HG03175 (cell line): Measurements from ENCODE around the gene YBX1.
"Not testable (repeated sequence)": the region's sequence is repeated elsewhere in the genome, so short reads cannot be mapped to it uniquely, and the experiment has no call there.

ENCODE experiments used
- ATAC-seq: cut with Tn5 transposase; IDR thresholded peaks from one replicate; pipeline ENCODE4 v1.9.1; 2021; ENCODE audit warnings: mild to moderate bottlenecking, moderate library complexity; ENCODE audit not compliant: unreplicated experiment

The YBX1 gene

DNA sequence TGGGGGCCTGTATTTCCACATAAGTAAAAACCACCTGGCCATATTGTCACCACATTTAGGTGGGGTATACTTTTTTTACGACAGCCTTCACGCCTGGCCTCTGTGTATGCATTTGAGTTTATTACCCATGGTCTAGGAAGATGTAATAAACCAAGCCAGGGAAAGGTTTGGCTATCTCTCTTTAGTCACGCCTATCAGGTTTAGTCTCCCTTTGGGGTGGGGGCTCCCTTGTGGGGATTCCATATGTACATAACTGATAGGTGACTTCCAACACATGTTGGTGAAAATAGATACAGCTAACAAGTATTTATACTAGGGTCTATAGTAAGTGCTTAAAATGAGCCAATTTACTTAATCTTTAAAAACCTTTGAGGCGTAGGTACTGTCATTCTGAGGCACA lies 4.2 kb downstream of the YBX1 start:
- ATAC-seq, result no peak

DNA sequence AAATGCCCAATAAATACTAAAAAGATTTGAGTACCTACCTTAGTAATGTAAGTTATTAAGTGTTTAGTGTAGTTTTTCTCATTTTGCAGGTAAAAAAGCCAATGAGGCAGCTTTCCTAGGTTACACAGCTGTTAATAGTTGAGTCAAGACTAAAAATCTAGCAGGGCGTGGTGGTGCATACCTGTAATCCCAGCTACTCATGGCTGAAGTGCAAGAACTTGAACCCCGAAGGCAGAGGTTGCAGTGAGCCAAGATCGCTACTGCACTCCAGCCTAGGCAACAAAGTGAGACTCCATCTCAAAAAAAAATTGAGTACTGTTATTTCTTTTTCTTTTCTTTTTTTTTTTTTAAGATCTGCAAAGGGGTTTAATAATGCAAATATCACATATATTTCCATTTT lies 7.7 kb downstream of the YBX1 start:
- no peak for ATAC-seq

DNA sequence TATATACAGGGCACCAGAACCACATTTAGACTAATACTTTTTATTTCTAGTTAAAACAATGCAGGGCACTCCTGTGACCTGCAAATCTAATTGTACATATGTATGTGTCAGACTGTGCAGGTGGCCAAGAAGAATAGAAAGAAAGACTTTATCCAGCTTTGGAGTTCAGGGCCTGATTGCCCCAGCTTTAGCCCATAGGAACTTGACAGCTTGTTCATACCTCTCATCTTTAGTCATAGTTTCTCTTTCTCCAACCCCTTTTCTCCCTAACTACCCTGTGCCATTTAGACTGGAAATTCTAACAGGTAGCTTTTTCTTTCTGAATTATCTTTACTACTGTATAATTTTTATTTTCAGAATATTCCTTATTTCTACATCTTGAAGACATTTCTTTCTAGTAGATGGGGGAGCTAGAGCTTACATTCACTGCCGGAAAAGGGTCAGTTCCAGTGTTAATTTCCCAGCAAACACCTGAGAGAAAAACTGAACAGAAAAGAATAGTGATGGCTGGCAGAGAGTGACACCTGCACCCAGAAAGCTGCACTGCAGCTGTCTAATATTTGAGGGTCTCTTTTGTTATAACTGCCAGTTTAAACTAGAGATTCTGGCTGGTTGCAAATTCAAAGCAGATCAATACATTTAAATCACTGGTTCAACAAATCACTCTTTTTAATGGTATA lies 8.4 kb downstream of the YBX1 start:
- no peak for ATAC-seq

DNA sequence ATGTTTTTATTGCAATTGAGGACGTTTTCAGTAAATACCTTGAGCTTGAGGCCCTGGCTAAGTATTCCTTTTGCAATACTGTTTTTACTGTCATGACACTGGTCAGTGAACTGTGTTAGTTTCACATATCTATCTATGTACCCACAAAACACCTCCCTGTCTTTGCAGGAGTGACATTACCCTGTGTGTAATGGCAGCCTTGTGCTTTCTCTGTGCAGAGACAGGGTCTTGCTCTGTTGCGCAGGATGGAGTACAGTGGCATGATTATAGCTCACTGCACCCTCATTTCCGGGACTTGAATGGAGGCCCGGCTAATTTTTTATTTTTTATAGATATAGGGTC lies 8.9 kb downstream of the YBX1 start:
- ATAC-seq, result no peak

DNA sequence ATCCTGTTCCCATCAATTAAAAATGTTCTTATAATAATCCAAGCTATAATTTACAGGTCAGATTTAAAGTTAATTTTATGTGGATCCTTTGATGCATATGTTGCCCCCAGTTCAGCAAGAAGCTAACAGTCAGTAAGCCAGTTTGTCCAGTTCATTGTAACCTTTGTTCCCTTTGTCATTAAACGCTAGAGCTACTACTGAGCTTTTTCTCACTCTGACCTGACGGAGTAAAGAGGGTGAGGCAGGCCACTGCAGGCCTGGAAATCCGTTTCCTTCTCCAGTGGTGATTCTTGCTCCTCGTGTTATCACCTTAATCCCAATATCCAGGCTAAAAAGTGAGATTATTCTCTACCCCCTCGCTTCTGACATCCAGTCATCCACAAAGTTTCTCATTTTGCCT lies 10.2 kb downstream of the YBX1 start:
- ATAC-seq, result no peak

DNA sequence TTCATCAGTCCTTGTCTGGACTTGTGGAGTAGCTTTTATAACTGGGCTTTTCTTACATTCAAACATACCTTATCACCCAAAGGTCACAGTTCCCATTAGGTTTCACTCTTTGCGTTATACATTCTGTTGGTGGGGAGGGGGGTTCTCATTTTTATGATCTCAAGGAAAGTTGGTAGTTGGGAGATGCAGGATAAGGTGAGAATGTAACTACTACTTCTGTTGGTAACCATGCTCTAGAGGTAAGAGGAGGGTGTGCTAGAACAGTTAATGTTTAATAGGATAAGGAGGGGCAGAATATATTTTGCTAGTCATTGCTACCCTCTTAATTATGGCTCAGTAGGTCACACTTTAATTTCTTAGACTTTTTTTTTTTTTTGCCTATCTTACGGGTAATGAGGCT lies 10.7 kb downstream of the YBX1 start:
- ATAC-seq, result no peak

DNA sequence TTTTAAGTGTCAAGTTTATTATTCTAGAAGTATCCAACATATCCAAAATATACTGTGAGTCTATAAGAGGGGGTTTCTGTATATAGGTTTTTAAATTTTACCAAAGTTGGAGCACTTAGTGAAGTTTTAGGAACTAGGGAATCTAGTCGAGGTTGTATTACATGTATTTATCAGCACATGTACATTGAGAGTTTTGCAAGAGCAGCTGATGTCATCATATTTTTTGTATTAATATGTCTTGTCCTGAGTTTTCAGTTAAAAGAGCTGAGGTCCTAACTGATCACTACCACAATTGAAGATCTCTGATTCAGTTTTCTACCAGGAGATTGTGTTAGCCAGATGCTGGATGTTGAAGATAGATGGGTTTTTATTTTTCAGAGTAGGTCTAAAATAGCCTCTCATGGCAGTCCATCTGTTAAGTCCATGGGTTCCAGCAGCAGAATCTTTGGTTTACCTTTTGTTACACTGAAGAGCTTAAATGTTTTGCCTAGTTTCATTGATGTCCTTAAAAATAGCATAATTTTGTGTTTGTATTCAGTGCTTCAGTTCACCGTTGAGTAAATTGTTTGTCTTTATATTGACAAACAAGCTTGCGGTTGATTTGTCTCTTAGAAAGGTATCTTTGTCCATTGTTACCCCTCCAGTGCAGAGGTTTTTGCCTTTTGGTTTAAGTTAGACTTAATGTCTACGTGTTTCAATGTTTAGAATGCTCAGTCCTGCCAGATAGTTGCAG lies 16.0 kb downstream of the YBX1 start:
- ATAC-seq, result no peak

DNA sequence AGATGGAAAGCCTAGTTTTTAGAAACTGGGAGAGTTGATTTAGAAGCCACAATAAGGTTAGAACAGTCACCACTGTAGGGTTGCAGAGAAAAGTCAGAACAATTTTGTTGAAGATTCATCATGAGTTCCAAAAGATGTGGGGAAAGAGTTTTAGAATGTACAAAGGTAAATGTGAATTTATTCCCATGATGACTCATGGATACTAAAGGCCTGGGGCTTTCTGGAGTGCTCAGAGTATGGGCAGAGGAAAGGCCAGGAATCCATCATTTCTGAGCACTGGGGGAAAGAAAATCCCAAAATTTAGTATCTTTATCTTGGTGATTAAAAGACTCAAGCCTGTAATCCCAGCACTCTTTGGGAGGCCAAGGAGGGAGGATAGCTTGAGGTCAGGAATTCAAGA lies 17.8 kb downstream of the YBX1 start:
- ATAC-seq, result no peak

DNA sequence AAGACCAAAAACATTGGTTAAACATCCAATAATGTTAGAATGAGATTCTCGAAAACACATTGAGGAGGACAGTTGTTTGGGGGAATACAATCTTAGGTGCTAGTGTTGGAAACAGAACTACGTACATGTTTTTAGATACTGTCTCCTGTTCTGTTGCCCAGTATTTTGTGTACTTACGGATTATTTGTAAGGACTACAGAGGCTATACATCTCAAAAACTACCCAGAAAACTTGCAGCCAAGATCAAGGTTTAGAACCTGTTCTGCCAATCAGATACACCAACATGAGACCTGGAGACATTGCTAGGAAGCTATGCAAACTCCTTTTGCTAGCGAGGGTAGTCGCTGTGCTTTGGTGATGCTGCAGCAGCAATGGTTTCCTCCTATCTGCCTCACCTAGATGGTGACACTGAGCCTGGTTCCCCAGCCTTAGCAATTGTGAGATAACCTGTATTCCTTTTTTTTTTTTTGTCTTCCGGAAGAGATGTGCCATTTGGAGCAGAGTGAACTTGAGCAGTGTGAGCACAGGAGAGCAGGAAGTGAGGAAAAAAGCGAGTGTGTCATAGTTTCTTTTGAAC lies 21.8 kb downstream of the YBX1 start:
- no peak for ATAC-seq

DNA sequence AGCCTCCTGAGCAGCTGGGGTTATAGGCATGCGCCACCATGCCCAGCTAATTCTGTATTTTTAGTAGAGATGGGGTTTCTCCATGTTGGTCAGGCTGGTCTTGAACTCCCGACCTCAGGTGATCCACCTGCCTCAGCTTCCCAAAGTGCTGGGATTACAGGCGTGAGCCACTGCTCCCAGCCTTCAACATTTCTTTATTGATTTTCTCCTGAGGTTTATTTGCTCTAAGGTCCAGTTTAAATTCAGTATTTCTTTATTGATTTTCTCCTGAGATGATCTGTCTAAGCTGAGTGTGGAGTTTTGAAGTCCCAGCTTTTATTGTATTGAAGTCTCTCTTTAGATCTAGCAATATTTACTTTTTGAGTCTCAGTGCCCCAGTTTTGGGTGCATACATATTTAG lies 30.6 kb downstream of the YBX1 start:
- ATAC-seq, result not testable (repeated sequence)

DNA sequence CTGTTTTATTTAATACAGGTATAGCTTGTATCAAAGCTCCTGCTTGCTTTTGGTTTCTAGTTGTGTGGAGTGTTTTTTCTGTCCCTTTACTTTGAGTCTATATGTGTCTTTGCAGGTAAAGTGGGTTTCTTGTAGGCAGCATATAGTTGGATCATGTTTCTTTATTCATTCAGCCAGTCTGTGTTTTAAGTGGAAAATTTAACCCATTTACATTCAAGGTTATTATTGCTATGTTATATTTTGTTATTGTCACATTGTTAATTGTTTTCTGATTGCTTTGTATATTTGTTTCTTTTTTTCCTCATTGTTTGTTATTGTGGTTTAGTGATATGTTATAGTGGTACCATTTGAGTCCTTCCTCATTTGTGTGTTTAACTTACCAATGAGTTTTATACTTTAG lies 31.1 kb downstream of the YBX1 start:
- ATAC-seq, result no peak

DNA sequence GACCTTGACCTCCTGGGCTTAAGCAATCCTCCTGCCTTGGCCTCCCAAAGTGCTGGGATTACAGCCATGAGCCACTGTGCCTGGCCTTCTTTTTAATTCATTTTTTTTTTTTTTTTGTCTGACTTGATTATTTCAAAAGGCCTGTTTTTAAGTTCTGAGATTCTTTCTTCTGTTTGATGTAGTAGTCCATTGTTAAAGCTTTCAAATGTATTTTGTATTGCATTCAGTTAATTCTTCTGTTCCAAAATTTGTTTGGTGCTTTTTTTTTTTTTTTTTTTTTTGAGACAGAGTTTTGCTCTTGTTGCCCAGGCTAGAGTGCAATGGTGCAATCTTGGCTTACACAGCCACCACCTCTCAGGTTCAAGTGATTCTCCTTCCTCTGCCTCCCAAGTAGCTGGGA lies 32.2 kb downstream of the YBX1 start:
- not testable (repeated sequence) for ATAC-seq

DNA sequence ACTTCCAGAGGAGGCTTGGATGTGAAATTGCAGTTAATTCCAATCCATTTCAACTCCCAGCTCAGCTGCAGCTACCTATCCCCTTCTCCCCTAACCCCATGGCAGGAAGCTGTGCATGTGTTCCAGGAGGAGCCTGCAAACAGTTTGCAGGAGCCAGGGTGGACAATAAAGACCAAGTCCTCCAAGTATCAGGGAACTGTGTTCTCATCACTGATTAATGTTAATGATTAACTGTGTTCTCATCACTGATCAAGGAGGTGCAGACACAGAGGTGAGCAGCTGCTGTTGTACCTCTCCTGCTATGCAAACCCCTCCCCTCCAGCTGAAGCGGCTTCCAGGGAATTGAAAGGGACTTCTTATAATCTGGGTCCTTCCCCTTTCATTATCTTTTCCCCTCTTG lies 38.6 kb downstream of the YBX1 start:
- ATAC-seq, result no peak

DNA sequence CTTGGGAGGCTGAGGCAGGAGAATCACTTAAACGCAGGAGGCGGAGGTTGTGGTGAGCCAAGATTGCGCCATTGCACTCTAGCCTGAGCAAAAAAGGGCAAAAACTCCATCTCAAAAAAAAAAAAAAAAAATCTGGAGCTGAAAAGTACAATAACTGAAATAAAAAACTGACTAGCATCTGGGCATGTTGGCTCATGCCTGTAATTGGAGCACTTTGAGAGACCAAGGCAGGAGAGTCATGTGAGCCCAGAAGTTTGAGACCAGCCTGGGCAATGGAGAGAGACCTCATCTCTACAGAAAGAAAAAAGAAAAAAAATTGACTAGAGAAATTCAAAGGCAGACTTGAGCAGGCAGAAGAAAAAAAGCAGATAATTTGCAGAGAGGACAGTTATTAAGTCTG lies 39.7 kb downstream of the YBX1 start:
- ATAC-seq, result no peak

DNA sequence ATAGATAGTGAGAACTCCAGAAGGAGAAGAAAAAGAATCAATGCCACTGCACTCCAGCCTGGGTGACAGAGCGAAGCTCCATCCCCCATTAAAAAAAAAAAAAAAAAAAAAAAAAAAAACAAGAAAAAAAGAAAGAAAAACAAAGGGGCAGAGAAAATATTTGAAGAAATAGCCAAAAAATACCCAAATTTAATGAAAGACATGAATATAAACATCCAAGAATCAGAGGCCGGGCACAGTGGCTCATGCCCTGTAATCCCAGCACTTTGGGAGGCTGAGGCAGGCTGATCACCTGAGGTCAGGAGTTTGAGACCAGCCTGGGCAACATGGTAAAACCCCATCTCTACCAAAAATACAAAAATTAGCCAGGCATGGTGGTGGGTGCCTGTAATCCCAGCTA lies 40.2 kb downstream of the YBX1 start:
- not testable (repeated sequence) for ATAC-seq

DNA sequence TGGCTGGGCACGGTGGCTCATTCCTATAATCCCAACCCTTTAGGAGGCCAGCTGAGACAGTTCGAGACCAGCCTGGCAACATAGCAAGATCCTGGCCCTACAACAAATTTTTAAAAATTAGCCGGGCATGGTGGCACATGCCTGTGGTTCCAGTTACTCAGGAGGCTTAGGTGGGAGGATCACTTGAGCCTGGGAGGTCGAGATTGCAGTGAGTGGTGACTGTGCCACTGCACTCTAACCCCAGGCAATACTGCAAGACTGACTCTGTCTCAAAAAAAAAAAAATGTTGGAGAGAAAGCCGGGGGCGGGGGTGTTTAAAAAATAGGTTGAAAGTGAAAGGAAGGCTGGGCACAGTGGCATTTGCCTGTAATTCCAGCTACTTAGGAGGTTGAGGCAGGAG lies 41.3 kb downstream of the YBX1 start:
- no peak for ATAC-seq

DNA sequence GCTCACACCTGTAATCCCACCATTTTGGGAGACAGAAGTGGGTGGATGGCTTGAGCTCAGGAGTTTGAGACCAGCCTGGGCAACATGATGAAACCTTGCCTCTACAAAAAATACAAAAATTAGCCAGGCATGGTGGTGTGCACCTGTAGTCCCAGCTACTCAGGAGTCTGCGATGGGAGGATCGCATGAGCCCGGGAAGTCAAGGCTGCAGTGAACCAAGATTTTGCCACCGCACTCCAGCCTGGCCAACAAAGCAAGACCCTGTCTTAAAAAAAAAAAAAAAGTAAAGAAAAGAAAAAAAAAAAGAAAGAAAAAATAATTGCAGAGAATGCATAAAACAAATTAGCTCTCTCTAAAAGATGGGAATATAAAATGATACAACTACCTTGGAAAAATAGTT lies 43.6 kb downstream of the YBX1 start:
- not testable (repeated sequence) for ATAC-seq

DNA sequence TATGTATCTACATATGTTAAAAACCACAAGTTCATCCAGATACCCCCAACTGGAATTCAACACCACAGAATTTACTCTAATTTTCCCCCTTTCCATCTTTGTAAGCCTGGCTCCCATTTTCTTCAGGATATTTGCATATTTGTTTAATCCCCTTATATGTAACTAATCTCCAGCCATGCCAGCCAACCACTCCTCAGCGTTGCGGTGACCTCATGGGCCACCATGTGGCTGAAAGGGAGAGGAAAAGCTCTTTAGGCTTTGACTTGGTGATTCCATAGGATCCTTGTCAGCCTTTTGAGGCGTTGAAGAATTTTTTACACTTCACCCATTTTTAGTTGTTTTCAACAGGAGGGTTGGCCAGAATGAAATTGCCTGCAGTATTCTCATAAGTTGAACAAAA lies 47.8 kb downstream of the YBX1 start:
- no peak for ATAC-seq

DNA sequence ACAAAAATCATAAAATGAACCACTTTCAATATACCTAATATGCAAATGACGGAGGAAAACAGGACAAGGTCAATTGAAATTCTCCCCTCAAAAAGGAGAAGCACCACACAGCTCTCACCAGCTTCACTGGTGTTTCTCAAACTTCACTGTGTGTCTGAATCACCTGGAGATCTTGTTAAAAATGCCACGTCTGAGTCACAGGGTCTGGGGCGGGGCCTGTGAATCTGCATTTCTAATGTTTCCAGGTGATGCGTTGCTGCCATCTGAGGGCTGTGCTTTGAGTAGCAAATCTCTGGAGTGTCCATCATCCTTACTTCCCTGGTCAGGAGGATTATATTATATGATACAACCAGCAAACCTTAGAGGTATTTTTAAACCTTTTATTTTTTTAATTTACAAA lies 48.8 kb downstream of the YBX1 start:
- no peak for ATAC-seq

DNA sequence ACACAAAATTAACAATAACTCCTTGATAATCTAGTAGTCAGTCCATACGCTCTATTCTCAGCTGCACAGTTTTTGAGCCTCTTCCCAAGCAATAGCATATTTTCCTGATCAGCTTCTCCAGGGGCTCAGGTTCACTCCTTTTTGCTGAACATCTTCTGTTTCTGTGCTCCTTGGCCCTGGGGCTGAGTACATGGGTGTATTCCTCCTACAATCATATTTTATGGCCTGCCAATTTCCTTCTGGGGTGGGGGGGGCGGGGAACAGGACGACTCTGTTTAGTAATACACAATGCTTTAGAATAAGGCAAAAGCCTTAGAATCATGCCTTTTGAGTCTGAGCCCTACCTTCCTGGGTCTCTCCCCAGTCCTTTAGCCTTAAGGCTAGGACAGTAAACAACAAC lies 49.4 kb downstream of the YBX1 start:
- ATAC-seq, result no peak

DNA sequence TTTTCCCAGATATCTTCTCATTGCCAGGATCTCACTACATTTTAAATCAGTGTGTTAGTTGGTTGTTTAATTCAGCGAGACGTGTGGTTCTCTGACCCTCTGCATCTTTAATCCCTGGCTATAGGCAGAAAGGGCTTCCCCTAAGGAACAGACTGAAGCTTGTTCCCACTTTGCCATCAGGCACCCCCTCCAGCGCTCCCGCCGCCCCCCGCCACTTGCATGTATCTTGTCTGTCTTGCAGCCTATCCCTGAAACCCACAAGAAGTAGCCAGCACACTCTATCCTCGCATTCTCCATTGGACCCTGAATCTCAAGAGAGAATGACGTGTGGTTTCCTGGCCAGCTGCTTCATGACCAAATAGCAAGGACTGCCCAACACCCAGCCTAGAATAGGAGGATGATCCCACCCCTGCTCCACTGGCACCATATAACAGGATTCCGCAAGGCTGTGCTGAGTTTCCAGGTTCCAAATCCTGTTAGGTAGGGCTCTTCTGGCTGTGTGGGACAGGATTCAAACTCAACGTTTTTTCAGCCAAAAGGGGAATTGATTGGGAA lies 50.0 kb downstream of the YBX1 start:
- ATAC-seq, result no peak
